Suprapubic skin (tissue), 4 donors: ENCODE data around the gene UBIAD1. TPM values are rescaled to one million over a fixed set of nuclear protein-coding genes. Genes with fewer than 3 reads are reported as not detected.

Experiments used
- DNase-seq, 2 donors: peaks; one replicate each; pipeline ENCODE4 v3.0.0-alpha.2; 2019; ENCODE audit warnings: low spot score in 2 of 2
- H3K27ac ChIP-seq: fragments of 200-600 bp; sonication (generic); one replicate; pipeline ENCODE4 v1.5.1; 2019
- H3K27me3 ChIP-seq: fragments of 200-600 bp; sonication (generic); one replicate; pipeline ENCODE4 v1.5.1; 2019
- H3K36me3 ChIP-seq: fragments of 200-600 bp; sonication (generic); one replicate; pipeline ENCODE4 v1.5.1; 2019
- H3K4me1 ChIP-seq: fragments of 200-600 bp; sonication (generic); one replicate; pipeline ENCODE4 v1.5.1; 2019
- H3K4me3 ChIP-seq: fragments of 200-600 bp; sonication (generic); one replicate; pipeline ENCODE4 v1.5.1; 2019; ENCODE audit warnings: mild to moderate bottlenecking
- H3K9me3 ChIP-seq: fragments of 200-600 bp; sonication (generic); one replicate; pipeline ENCODE4 v1.5.1; 2019
- EP300 ChIP-seq: sonication (generic); formaldehyde crosslinking; IDR thresholded peaks from one replicate; pipeline ENCODE4 v1.6.1; 2017; ENCODE audit warnings: antibody characterized with exemption
- POLR2A ChIP-seq, 2 donors: fragments of 450-650 bp; IDR thresholded peaks; one replicate each; pipeline ENCODE4 v1.6.1; 2017; ENCODE audit warnings: antibody characterized with exemption in 2 of 2, mild to moderate bottlenecking in 2 of 2, moderate library complexity in 2 of 2
- POLR2AphosphoS5 ChIP-seq, 3 donors: sonication (generic); formaldehyde crosslinking; IDR thresholded peaks; one replicate each; pipeline ENCODE4 v1.6.1; 2017; ENCODE audit warnings: antibody characterized with exemption in 3 of 3
- WGBS: methylation state at CpG from one replicate; pipeline ENCODE4 v1.1.5; 2018; 5-methylcytosine and 5-hydroxymethylcytosine counted together
- total RNA-seq, 4 donors: library from RNA; depleted of rRNA; stranded (reverse); fragments of >200 nt; gene quantifications; one replicate each; pipeline ENCODE4 v1.1.0, GENCODE V29; 2016
- TF ChIP-seq, protein P1 (sequence below), 2 donors: fragments of 200-600 bp in 1 of 2; fragments of 450-650 bp in 1 of 2; sonication (generic) in 1 of 2; IDR thresholded peaks; one replicate each; pipeline ENCODE4 v1.5.1; 2016 to 2019; ENCODE audit warnings: antibody characterized with exemption in 2 of 2, mild to moderate bottlenecking in 1 of 2, moderate library complexity in 1 of 2

Gene UBIAD1
- total RNA-seq, 4 donors from 2014 or later: 17.1 to 26.8 (median 19.6) TPM

DNA sequence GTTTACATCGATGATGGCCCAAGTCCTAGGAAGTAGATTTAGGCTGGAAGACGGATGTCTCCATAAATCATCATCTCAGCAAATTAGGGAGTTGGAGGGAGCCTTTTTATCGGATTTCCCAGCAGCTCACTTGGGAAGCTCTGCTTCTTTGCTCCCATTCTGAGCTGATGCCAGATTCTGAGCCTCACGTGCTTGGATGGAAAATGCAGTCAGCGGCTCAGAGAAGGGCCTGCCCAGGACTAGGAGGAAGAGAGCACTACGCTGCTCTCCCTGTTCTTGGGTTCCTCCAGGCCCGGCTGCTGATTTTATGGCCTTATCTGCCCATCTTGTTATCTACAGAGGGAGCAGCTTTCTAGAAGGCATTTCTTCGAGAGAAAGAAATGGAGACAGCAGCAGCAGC lies 42.0 kb downstream of the UBIAD1 start:
- no peaks in the 10 kb centered on the region for H3K36me3 ChIP-seq
- WGBS: 42% methylated on average over 8 of the region's 8 CpGs
- H3K4me3 ChIP-seq: no peak overlapping the region
- H3K27ac ChIP-seq: no peak overlapping the region
- peaks cover 9% of the 10 kb centered on the region for H3K27me3 ChIP-seq
- DNase-seq: no peak
- no peaks in the 10 kb centered on the region for H3K9me3 ChIP-seq
- H3K4me1 ChIP-seq: peaks cover 21% of the 10 kb centered on the region
- TF ChIP-seq, protein P1, sequence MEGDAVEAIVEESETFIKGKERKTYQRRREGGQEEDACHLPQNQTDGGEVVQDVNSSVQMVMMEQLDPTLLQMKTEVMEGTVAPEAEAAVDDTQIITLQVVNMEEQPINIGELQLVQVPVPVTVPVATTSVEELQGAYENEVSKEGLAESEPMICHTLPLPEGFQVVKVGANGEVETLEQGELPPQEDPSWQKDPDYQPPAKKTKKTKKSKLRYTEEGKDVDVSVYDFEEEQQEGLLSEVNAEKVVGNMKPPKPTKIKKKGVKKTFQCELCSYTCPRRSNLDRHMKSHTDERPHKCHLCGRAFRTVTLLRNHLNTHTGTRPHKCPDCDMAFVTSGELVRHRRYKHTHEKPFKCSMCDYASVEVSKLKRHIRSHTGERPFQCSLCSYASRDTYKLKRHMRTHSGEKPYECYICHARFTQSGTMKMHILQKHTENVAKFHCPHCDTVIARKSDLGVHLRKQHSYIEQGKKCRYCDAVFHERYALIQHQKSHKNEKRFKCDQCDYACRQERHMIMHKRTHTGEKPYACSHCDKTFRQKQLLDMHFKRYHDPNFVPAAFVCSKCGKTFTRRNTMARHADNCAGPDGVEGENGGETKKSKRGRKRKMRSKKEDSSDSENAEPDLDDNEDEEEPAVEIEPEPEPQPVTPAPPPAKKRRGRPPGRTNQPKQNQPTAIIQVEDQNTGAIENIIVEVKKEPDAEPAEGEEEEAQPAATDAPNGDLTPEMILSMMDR (IDR thresholded peaks at IDR 0.05): no peak
- TF ChIP-seq POLR2A (IDR thresholded peaks at IDR 0.05): no peak
- no peak for TF ChIP-seq EP300
- no peak for TF ChIP-seq POLR2AphosphoS5 (IDR thresholded peaks at IDR 0.05)

DNA sequence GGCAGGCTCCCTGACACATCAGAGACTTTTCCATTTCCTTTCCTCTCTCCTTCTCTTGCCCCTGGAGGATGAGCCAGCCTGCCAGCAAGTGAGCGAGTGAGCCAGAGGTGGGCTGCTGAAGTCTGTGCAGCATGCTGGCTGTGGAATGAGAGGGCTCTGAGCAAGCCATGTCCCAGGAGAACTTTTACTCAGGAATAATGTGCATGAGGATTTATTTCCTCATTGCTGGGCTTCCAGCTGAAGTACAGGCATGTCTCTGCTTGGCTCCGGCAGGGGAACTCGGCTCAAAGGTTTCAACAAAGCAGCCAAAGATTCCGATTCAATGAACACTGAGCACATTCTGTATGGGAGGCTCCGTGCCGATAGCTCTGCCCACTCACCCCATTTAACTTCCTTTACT lies 43.7 kb downstream of the UBIAD1 start:
- no peak for DNase-seq
- peak overlapping the region; percentile 7 for H3K4me3 ChIP-seq
- H3K27ac ChIP-seq: peak overlapping the region; percentile 41
- peaks cover 21% of the 10 kb centered on the region for H3K4me1 ChIP-seq
- no peaks in the 10 kb centered on the region for H3K9me3 ChIP-seq
- no peaks in the 10 kb centered on the region for H3K36me3 ChIP-seq
- WGBS: 10% methylated on average over 6 of the region's 6 CpGs
- peaks cover 17% of the 10 kb centered on the region for H3K27me3 ChIP-seq
- TF ChIP-seq POLR2AphosphoS5 (IDR thresholded peaks at IDR 0.05) (no peak), EP300 (no peak), POLR2A (IDR thresholded peaks at IDR 0.05) (no peak)
- TF ChIP-seq, protein P1 (IDR thresholded peaks at IDR 0.05): no peak

DNA sequence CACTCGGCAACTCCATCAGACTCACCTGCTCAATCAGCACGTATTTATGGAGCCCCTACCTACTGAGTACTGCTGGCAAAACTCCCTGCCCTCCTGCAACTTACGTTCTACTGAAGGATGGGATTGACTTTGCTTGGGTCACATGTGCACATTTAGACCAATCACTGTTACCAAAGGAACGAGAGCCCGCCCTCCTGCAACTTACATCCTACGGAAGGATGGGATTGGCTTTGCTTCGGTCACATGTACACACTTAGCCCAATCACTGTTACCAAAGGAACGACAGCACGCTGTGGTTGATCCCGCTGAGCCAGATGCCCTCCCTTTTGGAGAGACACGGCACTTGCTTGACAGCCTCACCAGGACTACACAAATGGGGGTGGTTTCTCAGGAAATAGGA lies 46.0 kb downstream of the UBIAD1 start:
- 98% methylated on average over 11 of the region's 11 CpGs for WGBS
- TF ChIP-seq, protein P1 (IDR thresholded peaks at IDR 0.05): no peak
- TF ChIP-seq EP300: no peak
- no peak for TF ChIP-seq POLR2AphosphoS5 (IDR thresholded peaks at IDR 0.05)
- no peak for TF ChIP-seq POLR2A (IDR thresholded peaks at IDR 0.05)
- DNase-seq: no peak
- no peaks in the 10 kb centered on the region for H3K9me3 ChIP-seq
- no peak overlapping the region for H3K27ac ChIP-seq
- no peaks in the 10 kb centered on the region for H3K36me3 ChIP-seq
- H3K4me3 ChIP-seq: no peak overlapping the region
- peaks cover 17% of the 10 kb centered on the region for H3K4me1 ChIP-seq
- peaks cover 13% of the 10 kb centered on the region for H3K27me3 ChIP-seq

DNA sequence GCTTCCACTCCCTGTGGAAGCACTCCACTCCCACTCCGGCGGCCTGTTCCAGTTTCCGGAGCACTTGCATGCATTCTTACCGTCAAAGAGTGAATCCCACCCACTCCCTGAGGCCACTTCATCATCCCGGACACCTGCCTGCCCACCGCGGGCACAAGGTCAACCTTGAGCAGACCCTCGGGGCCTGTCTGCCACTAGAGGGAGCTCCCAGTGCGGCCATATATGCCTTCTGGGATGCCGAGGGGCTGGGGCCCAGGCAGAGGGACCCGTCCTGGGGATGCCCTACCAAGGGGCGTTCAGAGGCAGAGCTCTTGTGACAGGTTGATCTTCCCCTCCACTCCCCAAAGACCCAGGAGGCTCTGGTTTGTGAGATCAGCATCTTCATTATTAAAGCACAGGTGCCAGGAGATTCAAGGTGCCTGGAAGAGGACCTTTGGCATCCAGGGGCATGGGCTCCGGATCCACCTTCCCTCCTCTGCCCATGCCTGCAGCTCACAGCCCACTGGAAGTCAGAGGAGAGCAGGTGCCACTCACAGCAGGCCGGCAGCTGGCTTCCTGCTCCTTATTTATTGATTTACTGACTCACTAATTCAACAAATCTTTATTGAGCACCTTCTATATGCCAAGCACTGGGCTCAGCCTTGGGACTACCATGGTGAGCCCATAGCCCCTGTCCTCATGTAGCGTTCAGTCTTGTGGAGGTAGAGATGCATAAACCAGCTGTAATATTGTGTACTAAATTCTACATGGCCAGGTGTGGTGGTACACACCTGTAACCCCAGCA lies 47.3 kb downstream of the UBIAD1 start:
- no peak for DNase-seq

More for the DNA sequence above, 47.3 kb downstream of the UBIAD1 start:
- H3K27me3 ChIP-seq: peaks cover 13% of the 10 kb centered on the region
- H3K4me1 ChIP-seq: peaks cover 13% of the 10 kb centered on the region
- H3K4me3 ChIP-seq: no peak overlapping the region
- no peak overlapping the region for H3K27ac ChIP-seq
- no peaks in the 10 kb centered on the region for H3K9me3 ChIP-seq
- TF ChIP-seq POLR2AphosphoS5 (IDR thresholded peaks at IDR 0.05): no peak
- TF ChIP-seq, protein P1 (IDR thresholded peaks at IDR 0.05): peak in 1 of 2 donors; percentile 12
- 40% methylated on average over 9 of the region's 15 CpGs for WGBS
- no peaks in the 10 kb centered on the region for H3K36me3 ChIP-seq
